OCI-LY1 (cell line): ENCODE measurements around the gene NBPF19.
"Not testable (repeated sequence)": the region's sequence is repeated elsewhere in the genome, so short reads cannot be mapped to it uniquely, and the experiment has no call there.

Experiments used
- CTCF ChIP-seq: fragments of 200-600 bp; sonication (generic), shearing (Covaris generic); IDR thresholded peaks from 2 replicates; pipeline ENCODE4 v1.5.1; 2017; ENCODE audit warnings: mild to moderate bottlenecking, antibody characterized with exemption, low read length, moderate library complexity, mixed read lengths
- EZH2 ChIP-seq: fragments of 200-600 bp; sonication (generic), shearing (Covaris generic); IDR thresholded peaks from 2 replicates; pipeline ENCODE4 v1.8.0; 2017; ENCODE audit warnings: borderline replicate concordance, mixed run types, mild to moderate bottlenecking, antibody characterized with exemption, low read length, moderate library complexity, mixed read lengths

- TF ChIP-seq CTCF, EZH2: not testable (repeated sequence)
Measured at GRCh38 chr1:149585592-149585991, 110.7 kb downstream of the NBPF19 start.
